Stomach (tissue), 4 donors: ENCODE data around the gene CACNA2D4.

Experiments
- CTCF ChIP-seq, 7 experiments: fragments of 450-650 bp in 4 of 7; fragments of 200-600 bp in 3 of 7; sonication (generic) in 3 of 7; IDR thresholded peaks; one replicate each; pipeline ENCODE4 v1.5.1; 2016 to 2019; ENCODE audit warnings: antibody characterized with exemption in 7 of 7, control low read depth in 2 of 7, mild to moderate bottlenecking in 1 of 7
- POLR2A ChIP-seq, 4 donors: fragments of 450-650 bp; IDR thresholded peaks; one replicate each; pipeline ENCODE4 v1.6.1; 2016; ENCODE audit warnings: antibody characterized with exemption in 4 of 4, control low read depth in 2 of 4, mild to moderate bottlenecking in 1 of 4, moderate library complexity in 1 of 4

- TF ChIP-seq POLR2A (IDR thresholded peaks at IDR 0.05) (no peak), CTCF (IDR thresholded peaks at IDR 0.05) (no peak)
Measured at GRCh38 chr12:1883513-1883912, 34.9 kb downstream of the CACNA2D4 start.
